Panc1 (cell line): ENCODE results near the gene STARD4. TPM values are rescaled to one million over a fixed set of nuclear protein-coding genes. Genes with fewer than 3 reads are reported as not detected.

Experiments
- ATAC-seq: fragments of 200-7000 bp; cut with Tn5 transposase; 2 replicates; pipeline ENCODE4 v1.9.1; 2020; ENCODE audit warnings: mild to moderate bottlenecking, moderate library complexity
- BruUV-seq: library from RNA; stranded (reverse); fragments of 400-500 nt; replicated peaks from 2 replicates; lab custom pipeline; 2021; lab: Mats Ljungman, UMichigan
- CTCF ChIA-PET: fragments of 300-600 bp; sonication (Branson Sonifier 250); formaldehyde crosslinking; loops from one replicate; lab custom pipeline; 2022; ENCODE audit warnings: antibody characterized with exemption; lab: Charles Lee
- POLR2A ChIA-PET: fragments of 300-600 bp; sonication (Branson Sonifier 250); formaldehyde crosslinking; loops from one replicate; lab custom pipeline; 2022; ENCODE audit warnings: antibody characterized with exemption; lab: Charles Lee
- DNase-seq: peaks from one replicate; pipeline ENCODE4 v3.0.0-alpha.2; 2010; ENCODE audit warnings: low read depth, low spot score
- H3K27ac ChIP-seq: 2 replicates; pipeline ENCODE4 v1.5.1; 2011; ENCODE audit warnings: mild to moderate bottlenecking, low read length, inconsistent platforms
- H3K27me3 ChIP-seq: fragments of 200-500 bp; sonication (Bioruptor generic); 2 replicates; pipeline ENCODE4 v1.6.0; 2014; ENCODE audit warnings: low read length, inconsistent platforms; ENCODE audit not compliant: control insufficient read depth, insufficient read depth
- H3K36me3 ChIP-seq: fragments of 200-500 bp; sonication (Bioruptor generic); 2 replicates; pipeline ENCODE4 v1.5.1; 2014; ENCODE audit warnings: inconsistent platforms, mild to moderate bottlenecking, low read length, moderate library complexity; ENCODE audit not compliant: control insufficient read depth, insufficient read depth
- H3K4me1 ChIP-seq: 2 replicates; pipeline ENCODE4 v1.5.1; 2011; ENCODE audit warnings: inconsistent platforms, mild to moderate bottlenecking, low read length, moderate library complexity; ENCODE audit not compliant: control insufficient read depth, insufficient read depth
- H3K4me3 ChIP-seq, 2 experiments: 2 replicates each; pipeline ENCODE4 v1.5.1; 2011 to 2012; ENCODE audit warnings: low read depth in 2 of 2, low read length in 2 of 2, mild to moderate bottlenecking in 2 of 2, inconsistent platforms in 1 of 2, moderate library complexity in 1 of 2
- H3K9me3 ChIP-seq: fragments of 200-500 bp; sonication (Bioruptor generic); 2 replicates; pipeline ENCODE4 v1.5.1; 2014; ENCODE audit warnings: low read depth, mild to moderate bottlenecking, inconsistent platforms, low read length, moderate library complexity; ENCODE audit not compliant: control insufficient read depth, insufficient read depth
- CTCF ChIP-seq: fragments of 450-650 bp; IDR thresholded peaks from 2 replicates; pipeline ENCODE4 v1.5.1; 2017; ENCODE audit warnings: mild to moderate bottlenecking
- POLR2AphosphoS5 ChIP-seq: IDR thresholded peaks from 2 replicates; pipeline ENCODE4 v1.6.1; 2012; ENCODE audit warnings: mild to moderate bottlenecking, low read depth, low read length, moderate library complexity
- REST ChIP-seq, 2 experiments: IDR thresholded peaks; 2 replicates each; pipeline ENCODE4 v1.6.1; 2011 to 2012; ENCODE audit warnings: low read depth in 2 of 2, control low read depth in 1 of 2, low read length in 1 of 2, mild to moderate bottlenecking in 1 of 2, moderate library complexity in 1 of 2; ENCODE audit not compliant: insufficient read depth in 1 of 2
- SIN3A ChIP-seq: IDR thresholded peaks from 2 replicates; pipeline ENCODE4 v1.6.1; 2012; ENCODE audit warnings: low read depth, mild to moderate bottlenecking, low read length, moderate library complexity, borderline replicate concordance; ENCODE audit not compliant: insufficient read depth
- TCF7L2 ChIP-seq: IDR thresholded peaks from 2 replicates; pipeline ENCODE4 v1.6.1; 2011; ENCODE audit warnings: mild to moderate bottlenecking, low read depth, low read length, inconsistent platforms
- in situ Hi-C: cut with HindIII; loops from 2 replicates; pipeline ENCODE4 v1.10.0; 2016; ENCODE audit warnings: low sequenced_read_pairs, low pct_unique_long_range_greater_than_20kb
- intact Hi-C: fragments of 100-400 bp; cut with micrococcal nuclease; formaldehyde crosslinking; loops from one replicate; pipeline ENCODE4 v1.10.0; 2022; ENCODE audit not compliant: unreplicated experiment
- total RNA-seq: library from RNA; stranded (reverse); gene quantifications from one replicate; pipeline ENCODE4 v1.2.1, GENCODE V29; 2021; ENCODE audit not compliant: unreplicated experiment

The STARD4 gene
- total RNA-seq, 1 experiment from 2014 or later = 26.0 TPM

GRCh38 chr5:111461255-111461671, 51.1 kb downstream of the STARD4 start:
- ChIA-PET CTCF (interaction anchor here (0.5 to 0.8 kb wide), 4 partner anchors 76 to 732 kb away, joined by 3 to 4 read pairs (median 4); no protein-coding TSS in a partner anchor), POLR2A (no interaction called here)
- Histone ChIP-seq H3K4me1 (no peaks in the 10 kb centered on the region), H3K27ac (no peak overlapping the region), H3K9me3 (no peaks in the 10 kb centered on the region), H3K4me3 (no peak overlapping the region), H3K36me3 (no peaks in the 10 kb centered on the region), H3K27me3 (no peaks in the 10 kb centered on the region; the same call in 1 of the 2 replicates)
- in situ Hi-C loops (no loop called here), intact Hi-C loops (no loop called here)
- peak; percentile 63 for TF ChIP-seq CTCF
- no peak for TF ChIP-seq REST (IDR thresholded peaks at IDR 0.05; ENCODE audit: insufficient read depth in 1 of 2, low read depth in 2 of 2, low read length in 1 of 2)
- ATAC-seq = peak; percentile 77
- DNase-seq = no peak
- BruUV-seq = no TSS peak

GRCh38 chr5:111454776-111455175, 57.6 kb downstream of the STARD4 start:
- TF ChIP-seq POLR2AphosphoS5 (no peak), TCF7L2 (no peak), SIN3A (no peak), CTCF (no peak), REST (IDR thresholded peaks at IDR 0.05; ENCODE audit: insufficient read depth in 1 of 2, low read depth in 2 of 2, low read length in 1 of 2) (no peak)
- H3K9me3 ChIP-seq = no peaks in the 10 kb centered on the region
- no peak overlapping the region for H3K27ac ChIP-seq
- POLR2A ChIA-PET = no interaction called here
- in situ Hi-C loops = no loop called here
- no TSS peak for BruUV-seq
- no peaks in the 10 kb centered on the region for H3K36me3 ChIP-seq
- H3K4me1 ChIP-seq = no peaks in the 10 kb centered on the region
- H3K27me3 ChIP-seq = no peaks in the 10 kb centered on the region; the same call in 1 of the 2 replicates
- H3K4me3 ChIP-seq = no peak overlapping the region
- no peak for ATAC-seq
- CTCF ChIA-PET = no interaction called here
- DNase-seq = no peak
- intact Hi-C loops = no loop called here
